NCI-H82 treated with DMSO at 0.1 percent for 48 hours (cell line): ENCODE data around the gene PRKN.

Experiments
- DNase-seq: peaks from one replicate; lab custom pipeline; 2025; ENCODE audit not compliant: unreplicated experiment; lab: John Stamatoyannopoulos, UW

PRKN gene

DNA sequence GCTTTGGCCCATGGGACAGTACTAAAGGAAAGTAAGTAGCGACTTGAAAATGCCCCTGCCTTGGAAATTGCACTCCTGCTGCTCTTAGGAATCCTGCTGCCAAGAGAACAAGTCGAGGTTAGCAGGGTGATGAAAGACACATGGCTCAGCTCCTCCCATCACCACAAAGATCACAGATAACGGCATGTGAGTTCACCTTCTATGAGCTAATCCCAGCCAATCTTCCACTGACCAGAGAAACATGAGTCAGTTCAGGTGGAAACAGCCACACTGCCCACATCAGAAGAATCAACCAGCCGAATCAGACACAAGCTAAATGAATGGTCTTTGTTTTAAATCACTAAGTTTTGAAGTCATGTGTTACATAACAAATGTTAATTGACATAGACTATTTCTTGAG, 106.3 kb downstream of the PRKN start:
- no peak for DNase-seq

- no peak for DNase-seq
Measured at GRCh38 chr6:162620073-162620472, 107.5 kb downstream of the PRKN start.

DNA sequence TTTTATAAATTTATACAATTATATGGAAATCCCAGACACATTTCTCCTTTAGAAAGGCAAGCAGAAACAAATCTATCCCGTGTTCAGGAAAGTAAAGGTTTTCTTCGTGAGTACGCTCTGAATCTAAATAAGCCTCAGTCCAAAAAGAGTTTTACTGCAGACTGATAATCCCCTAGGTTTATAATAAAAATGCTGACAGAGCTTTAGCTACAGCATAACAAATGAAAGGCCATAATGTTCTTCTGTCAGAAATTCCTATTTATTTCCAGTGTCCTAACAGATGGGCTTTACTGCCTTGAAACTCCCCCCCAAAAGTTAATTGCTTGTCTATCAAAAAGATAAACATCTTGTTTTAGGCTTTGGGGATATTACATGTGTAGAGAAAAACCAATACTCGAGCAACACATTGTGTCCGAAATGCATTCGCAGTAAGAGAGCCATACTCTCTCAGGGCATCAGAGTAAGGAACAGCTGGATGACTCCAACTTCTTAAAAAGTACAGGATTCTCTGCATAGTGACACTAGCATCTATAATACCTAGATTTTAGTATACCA, 109.0 kb downstream of the PRKN start:
- no peak for DNase-seq

DNA sequence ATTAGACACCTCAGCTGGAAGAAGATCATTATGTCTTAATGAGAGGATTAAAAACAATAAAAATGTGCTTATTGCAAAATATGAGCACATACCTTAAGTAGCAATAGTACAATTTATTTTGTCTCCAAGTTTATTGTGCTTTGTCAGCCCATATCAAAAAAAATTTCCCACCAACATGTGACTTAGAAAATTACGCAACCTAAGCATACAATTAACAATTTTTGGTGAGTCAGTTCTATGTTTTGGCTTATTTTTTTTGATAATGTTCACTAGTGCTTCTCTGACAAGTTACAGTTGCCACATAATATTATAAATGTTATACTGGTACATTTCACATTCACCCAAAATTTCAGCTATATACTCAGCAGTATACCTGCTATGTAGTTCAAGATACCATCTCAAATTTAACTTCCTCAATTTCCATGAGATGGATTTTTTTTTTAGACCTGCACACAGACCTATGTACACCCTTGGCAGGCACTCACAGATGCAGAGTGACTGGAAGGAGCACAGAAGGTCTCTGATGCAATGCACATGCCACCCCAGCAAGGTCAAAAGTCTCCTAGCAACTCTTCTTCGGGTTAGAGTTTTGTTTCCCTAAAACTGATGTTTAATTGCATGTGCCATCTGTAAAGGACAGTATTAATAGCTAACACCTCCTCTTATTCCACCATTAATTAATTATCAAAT, 112.4 kb downstream of the PRKN start:
- DNase-seq: no peak

- DNase-seq: no peak
Measured at GRCh38 chr6:162613310-162613709, 114.3 kb downstream of the PRKN start.

- no peak for DNase-seq
Measured at GRCh38 chr6:162612613-162613012, 115.0 kb downstream of the PRKN start.

- DNase-seq: no peak
Measured at GRCh38 chr6:162610351-162610750, 117.2 kb downstream of the PRKN start.

DNA sequence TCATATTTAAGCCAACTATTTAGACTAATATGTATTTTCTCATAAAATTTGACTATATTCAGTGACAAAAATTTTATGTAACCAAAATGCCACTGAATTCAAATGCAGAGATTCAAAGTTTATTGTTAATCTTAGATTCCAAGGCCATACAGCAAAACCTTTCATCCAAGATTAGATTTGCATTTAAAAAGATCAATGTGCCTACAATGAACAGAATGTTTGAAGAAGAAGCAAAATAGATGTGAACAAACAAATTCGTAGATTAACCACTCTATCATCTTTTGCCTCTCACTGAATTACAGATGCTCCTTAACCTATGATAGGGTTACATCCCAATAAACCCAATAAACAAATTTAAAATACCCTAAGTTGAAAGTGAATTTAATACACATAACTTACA, 121.7 kb downstream of the PRKN start:
- no peak for DNase-seq

DNA sequence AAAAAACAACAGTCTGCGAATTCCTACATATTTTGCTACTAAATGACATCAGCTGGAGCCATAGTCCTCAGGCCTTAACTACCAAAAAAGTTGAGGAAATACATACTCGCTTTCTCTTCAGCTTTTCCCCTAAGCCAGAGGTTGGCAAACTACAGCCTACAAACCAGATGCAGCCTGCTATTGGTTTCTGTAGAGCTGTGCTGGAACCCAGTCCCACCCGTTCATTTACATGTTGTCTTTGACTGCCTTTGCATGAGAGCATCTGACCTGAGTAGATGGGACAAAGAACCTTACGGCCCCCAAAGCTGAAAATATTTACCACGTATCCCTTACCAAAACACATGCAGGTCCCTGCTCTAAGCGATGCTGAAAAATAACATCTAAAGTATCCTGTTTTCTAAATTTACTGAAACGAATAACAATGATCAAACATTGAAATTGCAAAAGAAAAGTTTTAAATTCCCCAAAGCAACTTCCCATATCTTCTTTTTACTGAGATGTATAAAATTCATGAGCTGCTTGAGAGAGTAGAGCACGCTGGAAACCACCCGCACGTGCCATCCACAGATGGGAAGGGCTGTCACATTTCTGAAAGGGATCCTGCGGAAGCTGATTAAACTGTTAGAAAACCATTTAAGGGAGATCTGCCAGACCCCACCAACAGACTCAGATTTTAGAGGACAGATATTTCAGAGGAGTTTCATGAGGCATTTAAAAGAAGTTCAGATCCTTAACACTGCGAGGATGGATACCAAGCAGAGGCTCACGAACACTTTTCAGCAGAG, 124.1 kb downstream of the PRKN start:
- no peak for DNase-seq

- DNase-seq: no peak
Measured at GRCh38 chr6:162602759-162603158, 124.8 kb downstream of the PRKN start.

DNA sequence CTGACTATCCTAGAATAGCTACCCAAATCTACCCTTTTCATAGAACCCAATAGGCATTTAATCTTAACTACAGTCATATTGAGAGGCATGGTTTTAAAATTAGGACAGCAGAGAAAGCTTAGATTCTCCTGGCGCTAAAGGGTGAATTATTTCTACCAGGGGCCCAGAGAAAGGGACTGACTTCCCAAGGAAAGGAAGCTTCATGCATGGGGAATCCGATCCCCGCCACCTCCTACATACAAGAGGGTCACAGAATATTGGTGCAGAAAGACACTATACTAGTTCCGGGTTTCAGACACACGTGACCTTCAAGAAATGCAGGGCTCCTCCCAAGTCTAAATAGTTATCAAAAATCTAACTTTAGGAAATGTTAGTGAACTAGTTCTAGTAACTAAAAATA, 130.9 kb downstream of the PRKN start:
- no peak for DNase-seq

- DNase-seq: no peak
Measured at GRCh38 chr6:162591517-162591916, 136.0 kb downstream of the PRKN start.

DNA sequence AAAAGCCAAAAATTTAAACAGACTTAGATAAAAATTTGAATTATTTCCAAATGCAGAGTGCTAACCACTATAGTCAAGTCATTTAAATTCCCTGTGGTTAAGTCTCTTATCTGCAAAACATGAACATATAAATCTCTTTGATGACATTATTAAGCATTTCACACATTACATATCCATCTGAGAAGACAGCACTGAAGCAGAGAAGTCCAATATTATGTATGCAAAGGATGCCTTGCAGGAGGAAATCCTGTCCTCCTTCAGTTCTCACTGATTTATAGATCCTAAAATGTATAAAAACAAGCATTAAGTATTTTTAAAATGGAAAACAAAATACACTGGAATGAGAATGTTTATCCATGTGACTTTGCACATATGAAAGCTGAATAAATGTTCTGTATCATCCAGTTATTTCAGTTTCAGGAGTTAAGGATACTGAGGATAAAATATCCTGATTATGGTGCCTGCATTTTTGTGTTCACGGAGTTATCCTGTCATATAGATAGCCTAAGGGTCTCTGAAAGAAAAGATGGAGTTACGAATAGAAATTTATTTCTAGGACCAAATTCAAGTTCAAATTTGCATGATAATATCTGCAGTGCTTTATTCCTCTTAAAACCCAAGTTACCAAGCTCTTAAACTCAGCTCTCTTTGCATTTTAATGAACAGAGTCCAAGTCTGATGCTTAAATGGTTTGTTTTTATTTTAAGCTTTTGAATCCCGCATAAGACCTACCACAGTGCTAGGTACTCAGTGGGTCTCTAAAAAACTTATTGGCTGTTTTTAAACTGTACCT, 145.4 kb downstream of the PRKN start:
- DNase-seq: no peak

DNA sequence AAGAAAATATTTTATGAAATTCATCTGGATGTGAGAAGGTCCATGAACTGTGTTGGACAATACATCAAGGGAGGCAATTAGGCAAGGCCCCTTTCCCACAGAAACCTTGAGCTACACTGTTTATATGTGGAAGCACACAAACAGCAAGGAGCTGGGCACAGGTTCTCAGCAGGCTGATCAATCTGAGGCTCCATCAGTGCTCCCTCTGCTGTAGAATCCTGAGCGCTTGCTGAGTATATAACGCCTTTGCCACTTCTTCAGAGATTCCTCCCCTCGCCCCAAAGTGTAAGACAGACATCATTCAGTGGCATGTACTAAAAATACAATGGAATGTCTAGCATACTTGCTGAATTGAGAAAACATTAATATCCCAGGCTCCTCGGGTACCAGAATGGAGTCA, 146.9 kb downstream of the PRKN start:
- no peak for DNase-seq

- DNase-seq: no peak
Measured at GRCh38 chr6:162576016-162576415, 151.6 kb downstream of the PRKN start.

GRCh38 chr6:162572240-162572639, 155.3 kb downstream of the PRKN start:
- DNase-seq: peak; percentile 96

DNA sequence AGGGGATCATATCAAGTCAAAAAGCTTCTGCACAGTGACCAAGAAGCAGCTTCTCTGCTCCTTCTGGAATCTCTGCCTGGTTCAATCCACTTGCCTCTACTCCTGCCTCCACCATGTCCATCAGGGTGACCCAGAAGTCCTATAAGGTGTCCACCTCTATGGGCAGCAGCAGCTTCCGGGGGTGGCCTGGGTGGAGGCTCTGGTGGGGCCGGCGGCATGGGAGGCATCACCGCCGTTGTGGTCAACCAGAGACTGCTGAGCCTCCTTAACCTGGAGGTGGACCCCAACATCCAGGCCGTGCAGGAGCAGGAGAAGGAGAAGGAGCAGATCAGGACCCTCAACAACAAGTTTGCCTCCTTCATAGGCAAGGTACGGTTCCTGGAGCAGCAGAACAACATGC, 159.3 kb downstream of the PRKN start:
- no peak for DNase-seq

GRCh38 chr6:162562041-162562440, 165.5 kb downstream of the PRKN start:
- DNase-seq: no peak

DNA sequence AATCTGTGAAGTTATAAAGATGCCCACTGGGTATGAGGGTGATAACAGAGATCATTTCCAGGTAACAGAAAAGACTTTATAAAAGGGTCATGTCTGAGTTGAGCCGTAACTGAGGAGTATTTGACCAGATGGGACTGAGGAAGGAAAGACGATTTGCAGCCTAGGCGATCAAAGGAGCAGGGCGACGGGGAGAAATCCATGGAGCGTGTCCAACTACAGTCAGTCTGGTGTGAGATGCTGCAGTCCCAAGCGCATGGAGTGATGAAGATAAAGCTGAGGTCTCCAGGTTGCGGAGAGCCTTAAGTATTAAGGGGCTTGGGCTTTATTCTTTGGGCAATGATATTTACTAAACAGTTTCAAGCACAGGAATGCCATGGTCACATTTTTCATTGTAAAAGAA, 166.7 kb downstream of the PRKN start:
- peak; percentile 73 for DNase-seq

- DNase-seq: no peak
Measured at GRCh38 chr6:162554531-162554930, 173.0 kb downstream of the PRKN start.

DNA sequence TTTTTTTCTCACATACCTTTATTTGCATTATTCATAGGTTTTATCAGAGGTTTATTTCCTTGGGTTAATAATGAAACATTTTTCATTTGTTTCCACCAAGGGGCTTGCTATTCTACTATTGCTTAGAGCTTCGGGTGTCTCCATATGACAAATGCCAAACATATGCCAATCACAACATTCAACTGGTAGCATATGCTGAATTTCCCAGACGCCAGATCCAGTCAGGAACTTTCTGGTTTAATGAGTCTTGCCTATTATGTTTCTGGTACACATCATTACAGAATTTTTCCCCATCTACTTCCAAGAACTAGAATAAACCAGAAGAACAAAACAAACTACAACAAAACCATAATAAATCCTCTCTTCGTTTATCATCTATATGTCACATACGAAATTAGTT, 180.7 kb downstream of the PRKN start:
- no peak for DNase-seq

DNA sequence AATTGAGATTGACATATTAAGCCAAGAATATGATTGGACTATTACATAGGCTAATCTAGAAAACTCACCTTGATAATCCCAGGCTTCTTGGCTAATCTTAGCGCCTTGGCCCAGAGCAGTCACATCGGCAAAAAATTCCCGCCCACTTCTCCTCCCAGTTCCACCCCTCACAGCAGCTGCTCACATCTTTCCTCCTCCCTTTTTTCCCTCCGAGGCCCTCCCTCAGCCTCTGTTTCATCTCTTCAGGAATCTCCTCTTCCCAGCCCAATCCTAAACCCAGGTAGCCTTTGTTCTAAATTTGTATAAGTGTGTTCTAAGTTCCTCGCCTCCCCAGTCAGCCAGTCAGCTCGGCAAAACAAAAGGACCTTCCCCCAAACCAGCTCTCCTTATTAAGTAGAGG, 184.3 kb downstream of the PRKN start:
- DNase-seq: no peak
